Kidney (tissue), 14 donors: ENCODE data around the gene ADAM8. TPM values are rescaled to one million over a fixed set of nuclear protein-coding genes. Genes with fewer than 3 reads are reported as not detected.

Experiments used
- DNase-seq, 5 donors: peaks; one replicate each; pipeline ENCODE4 v3.0.0-alpha.2; 2013 to 2020
- FAIRE-seq: peaks from 2 replicates; lab custom pipeline; 2012; peaks lifted over from hg19 to GRCh38; lab: Jason Lieb, UNC
- H3K27ac ChIP-seq, 2 donors: one replicate each; pipeline ENCODE4 v1.7.0; 2013; ENCODE audit warnings: low read depth in 2 of 2, low read length in 2 of 2, inconsistent platforms in 1 of 2
- H3K27me3 ChIP-seq: one replicate; pipeline ENCODE4 v1.7.1; 2013; ENCODE audit warnings: low read length, inconsistent platforms; ENCODE audit not compliant: control insufficient read depth, insufficient read depth
- H3K36me3 ChIP-seq, 3 donors: one replicate each; pipeline versions ENCODE4 v1.7.0 to v1.7.1; 2013; ENCODE audit warnings: low read length in 3 of 3, control low read depth in 1 of 3, inconsistent platforms in 1 of 3; ENCODE audit not compliant: insufficient read depth in 3 of 3, control insufficient read depth in 2 of 3
- H3K4me1 ChIP-seq, 3 donors: one replicate each; pipeline versions ENCODE4 v1.7.0 to v1.7.1; 2013; ENCODE audit warnings: low read length in 3 of 3, inconsistent platforms in 1 of 3, low read depth in 1 of 3; ENCODE audit not compliant: control insufficient read depth in 2 of 3, insufficient read depth in 2 of 3
- H3K4me3 ChIP-seq, 3 donors: one replicate each; pipeline versions ENCODE4 v1.7.0 to v1.8.1; 2013; ENCODE audit warnings: low read length in 3 of 3, control low read depth in 1 of 3, inconsistent platforms in 1 of 3
- H3K9ac ChIP-seq, 3 donors: one replicate each; pipeline versions ENCODE4 v1.7.0 to v1.7.1; 2013; ENCODE audit warnings: low read length in 3 of 3, control low read depth in 1 of 3, inconsistent platforms in 1 of 3
- H3K9me3 ChIP-seq, 3 donors: one replicate each; pipeline versions ENCODE4 v1.7.0 to v1.7.1; 2013; ENCODE audit warnings: low read length in 3 of 3, control low read depth in 1 of 3, inconsistent platforms in 1 of 3; ENCODE audit not compliant: control insufficient read depth in 2 of 3, insufficient read depth in 1 of 3
- CTCF ChIP-seq: IDR thresholded peaks from 3 replicates; pipeline ENCODE4 v1.5.1; 2012; ENCODE audit warnings: mild to moderate bottlenecking, moderate library complexity, borderline replicate concordance; ENCODE audit not compliant: insufficient read depth; ENCODE audit errors: extremely low read depth
- intact Hi-C: fragments of 100-400 bp; cut with DNase I; formaldehyde crosslinking; loops from one replicate; pipeline ENCODE4 v1.11.1; 2022
- polyA plus RNA-seq: library from polyadenylated mRNA; stranded (reverse); fragments of 350-450 nt; fragmentation: Illumina TruSeq; extraction: RNeasy Lipid Tissue Mini Kit (QIAGEN cat#74804); gene quantifications from one replicate; pipeline ENCODE4 v1.2.3, GENCODE V29; 2014; ENCODE audit warnings: low read depth, low replicate concordance; ENCODE audit not compliant: insufficient read depth
- total RNA-seq: library from RNA; stranded (reverse); fragmentation: NEBNext Ultra II Directional; extraction: Animal tissue kit (Norgen Biotek cat#: 25700); gene quantifications from one replicate; pipeline ENCODE4 v1.2.1, GENCODE V29; 2021
- donor health status: control.
- donor health status: control.
- donor health status: control.
- donor health status: control.
- donor health status: control.
- donor health status: DM: yes; HTN: yes; CAD: no.
- donor health status: Normal renal cell carcinoma (clear cell type).

ADAM8 gene
- total and polyA plus RNA-seq, 2 donors from 2014 or later = 3.4 to 16.6 TPM

- Histone ChIP-seq H3K9me3 (no peaks in the 10 kb centered on the region), H3K27ac (no peak within 1 kb of the TSS), H3K36me3 (no peaks in the 10 kb centered on the region), H3K9ac (no peak within 1 kb of the TSS), H3K4me1 (peaks cover 0 to 4% (median 0%) of the 10 kb centered on the region in 3 donors), H3K27me3 (peaks cover 9% of the 10 kb centered on the region), H3K4me3 (no peak within 1 kb of the TSS)
- TF ChIP-seq CTCF = no peak
- intact Hi-C loops = no loop called here
- FAIRE-seq (no peak), DNase-seq (peak in 2 of 5 donors; percentile 35 to 66)
Measured at GRCh38 chr10:133237588-133238465, 38.8 kb downstream of the ADAM8 start, which contains the start of gene VENTX. Gene VENTX, plus strand, starts transcription at chr10:133237855. Its CDS starts 60 bp downstream, at chr10:133237915.

- FAIRE-seq = no peak
- intact Hi-C loops = no loop called here
- H3K4me3 ChIP-seq = no peak overlapping the region
Measured at GRCh38 chr10:133237241-133237587, 39.5 kb downstream of the ADAM8 start.

GRCh38 chr10:133236401-133237240, 40.0 kb downstream of the ADAM8 start:
- Histone ChIP-seq H3K9ac (no peak overlapping the region), H3K27me3 (peaks cover 17% of the 10 kb centered on the region), H3K36me3 (no peaks in the 10 kb centered on the region), H3K4me1 (peaks cover 0 to 4% (median 0%) of the 10 kb centered on the region in 3 donors), H3K9me3 (no peaks in the 10 kb centered on the region), H3K4me3 (no peak overlapping the region), H3K27ac (no peak overlapping the region)
- no peak for TF ChIP-seq CTCF
- intact Hi-C loops = no loop called here
- FAIRE-seq (no peak), DNase-seq (peak in 2 of 5 donors; percentile 48 to 78)

More at GRCh38 chr10:133237241-133237587, 39.5 kb downstream of the ADAM8 start:
- Histone ChIP-seq H3K36me3 (no peaks in the 10 kb centered on the region), H3K9me3 (no peaks in the 10 kb centered on the region), H3K4me1 (peaks cover 0 to 4% (median 0%) of the 10 kb centered on the region in 3 donors), H3K27me3 (peaks cover 11% of the 10 kb centered on the region), H3K27ac (no peak overlapping the region), H3K9ac (no peak overlapping the region)
- no peak for TF ChIP-seq CTCF
- no peak for DNase-seq
